GM19023 (cell line): ENCODE data around the gene RBM15B.
A peak's percentile ranks its signal among the peaks of the same experiment; 100 is the strongest.
"Not testable (repeated sequence)": the region's sequence is repeated elsewhere in the genome, so short reads cannot be mapped to it uniquely, and the experiment has no call there.

Experiments
- ATAC-seq: cut with Tn5 transposase; IDR thresholded peaks from one replicate; pipeline ENCODE4 v1.9.1; 2021; ENCODE audit warnings: mild to moderate bottlenecking, moderate library complexity; ENCODE audit not compliant: unreplicated experiment

Gene RBM15B

GRCh38 chr3:51378726-51379125 lies 12.4 kb upstream of the RBM15B start:
- no peak for ATAC-seq

DNA sequence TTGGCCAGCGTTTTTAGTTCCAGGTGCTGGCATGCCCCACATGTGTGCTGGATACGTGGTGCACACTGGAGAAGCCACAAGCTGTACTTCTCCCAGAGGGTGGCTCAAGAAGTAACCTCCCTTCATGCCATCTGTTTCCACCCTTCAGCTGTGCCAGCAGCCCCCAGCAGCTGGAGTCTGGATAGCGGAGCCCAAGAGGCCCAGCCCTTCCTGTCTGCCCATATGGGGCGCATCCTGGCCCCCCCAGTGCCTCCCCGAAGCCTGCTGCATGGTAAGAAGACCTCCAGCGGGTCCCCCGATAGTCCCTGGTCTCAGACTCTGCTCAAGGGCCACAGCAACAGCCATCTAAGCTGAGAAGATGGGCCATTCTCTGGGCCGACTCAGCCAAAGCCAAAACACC lies 11.8 kb upstream of the RBM15B start:
- no peak for ATAC-seq

- no peak for ATAC-seq
Observed at GRCh38 chr3:51379746-51380455, 11.2 kb upstream of the RBM15B start.

- no peak for ATAC-seq
Observed at GRCh38 chr3:51380601-51381332, 10.3 kb upstream of the RBM15B start.

GRCh38 chr3:51381333-51381705 lies 9.8 kb upstream of the RBM15B start:
- no peak for ATAC-seq

DNA sequence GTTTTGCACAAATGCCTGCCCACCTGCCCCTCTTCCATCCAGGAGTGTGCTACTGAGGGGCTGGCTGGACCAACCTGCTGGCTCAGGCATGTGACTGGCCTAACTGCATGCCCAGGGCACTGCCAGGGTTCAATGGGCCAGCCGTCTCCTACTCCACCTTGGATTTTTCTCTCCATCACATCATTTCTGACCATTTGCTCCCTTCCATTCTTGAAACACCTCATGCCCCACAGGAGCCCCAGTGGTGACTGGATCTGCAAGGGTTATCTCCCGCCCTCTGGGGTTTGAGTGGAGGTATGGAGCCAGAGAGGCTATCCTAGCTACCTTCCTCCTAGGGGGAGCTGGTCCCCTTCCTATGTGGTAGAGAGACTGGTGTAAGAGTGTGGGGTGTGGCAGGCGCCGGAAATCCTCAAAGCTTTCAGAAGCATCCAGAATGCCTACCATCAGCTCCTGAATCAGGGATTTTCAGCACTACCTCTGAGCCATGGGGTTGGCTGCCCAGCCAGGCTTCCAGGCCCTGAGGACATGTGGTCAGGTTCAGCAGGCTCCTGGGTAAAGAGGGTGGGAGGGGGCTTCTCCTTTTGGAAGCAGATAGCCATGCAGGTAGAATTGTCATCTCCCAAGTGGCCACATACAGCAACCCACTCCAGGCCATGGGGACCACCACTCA lies 8.9 kb upstream of the RBM15B start:
- no peak for ATAC-seq

DNA sequence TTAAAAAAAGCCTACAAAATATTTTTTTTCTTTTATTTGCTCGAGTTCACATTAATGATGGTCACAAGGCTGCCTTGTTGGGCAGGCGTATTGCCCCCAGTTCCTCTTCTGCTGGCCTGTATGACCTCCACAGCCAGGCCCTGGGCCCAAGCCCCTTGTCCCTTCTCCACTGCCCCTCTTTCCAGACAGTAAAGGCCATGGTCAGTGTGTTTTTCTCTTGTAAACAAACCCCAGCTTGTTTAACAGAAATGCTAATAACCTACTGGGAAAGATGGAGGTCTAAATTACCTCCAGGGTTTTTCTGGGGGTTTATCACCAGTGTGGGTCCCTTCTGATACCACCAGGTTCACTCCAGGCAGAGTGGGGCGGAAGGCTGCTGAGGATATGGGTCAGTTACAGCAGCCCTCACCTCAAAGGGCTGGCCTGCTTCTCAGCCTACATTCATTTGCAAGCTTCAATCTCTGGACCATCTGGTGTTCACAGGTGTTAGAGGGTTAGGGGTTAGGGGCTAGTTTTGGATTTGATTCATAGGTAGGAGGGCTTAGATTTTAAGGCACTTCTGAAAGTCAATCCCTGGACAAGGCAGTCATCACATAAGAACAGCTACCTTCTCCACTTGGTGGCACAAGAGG lies 8.0 kb upstream of the RBM15B start:
- ATAC-seq: no peak

GRCh38 chr3:51384055-51384725 lies 6.9 kb upstream of the RBM15B start:
- ATAC-seq: peak; percentile 25

DNA sequence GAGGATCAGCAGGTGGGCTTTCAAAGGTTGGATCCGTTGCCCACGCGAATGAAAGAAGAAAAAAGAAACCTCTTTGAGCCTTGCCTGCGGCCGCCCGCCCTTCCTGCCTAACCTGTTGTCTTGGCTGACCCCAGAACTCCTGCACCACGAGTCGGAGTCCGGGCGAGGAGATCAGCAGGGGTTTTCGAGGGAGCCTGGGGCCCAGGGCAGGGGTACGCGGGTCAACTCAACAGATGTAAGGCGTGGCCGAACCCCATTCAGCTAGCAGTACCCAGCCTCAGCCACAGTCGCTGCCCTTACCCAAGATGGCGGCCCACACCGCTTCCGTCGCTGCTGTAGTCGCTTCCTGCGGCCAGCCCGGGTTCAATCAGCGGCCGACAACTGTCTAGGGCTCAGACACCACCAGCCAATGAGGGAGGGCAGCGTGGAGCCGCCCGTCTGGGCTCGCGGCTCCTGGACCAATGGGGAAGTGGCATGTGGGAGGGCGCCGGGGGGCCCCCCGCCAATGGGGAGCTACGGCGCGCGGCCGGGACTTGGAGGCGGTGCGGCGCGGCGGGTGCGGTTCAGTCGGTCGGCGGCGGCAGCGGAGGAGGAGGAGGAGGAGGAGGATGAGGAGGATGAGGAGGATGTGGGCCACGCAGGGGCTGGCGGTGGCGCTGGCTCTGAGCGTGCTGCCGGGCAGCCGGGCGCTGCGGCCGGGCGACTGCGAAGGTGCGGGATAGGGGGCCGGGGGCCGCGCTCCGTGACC lies 6.2 kb upstream of the RBM15B start, which contains the start of gene MANF:
MANF (plus strand) TSS at position 566 of the 748 bp plus-strand sequence; CDS start at position 618, 52 bp downstream.
- peak; percentile 97 for ATAC-seq

GRCh38 chr3:51385621-51386091 lies 5.4 kb upstream of the RBM15B start:
- no peak for ATAC-seq

DNA sequence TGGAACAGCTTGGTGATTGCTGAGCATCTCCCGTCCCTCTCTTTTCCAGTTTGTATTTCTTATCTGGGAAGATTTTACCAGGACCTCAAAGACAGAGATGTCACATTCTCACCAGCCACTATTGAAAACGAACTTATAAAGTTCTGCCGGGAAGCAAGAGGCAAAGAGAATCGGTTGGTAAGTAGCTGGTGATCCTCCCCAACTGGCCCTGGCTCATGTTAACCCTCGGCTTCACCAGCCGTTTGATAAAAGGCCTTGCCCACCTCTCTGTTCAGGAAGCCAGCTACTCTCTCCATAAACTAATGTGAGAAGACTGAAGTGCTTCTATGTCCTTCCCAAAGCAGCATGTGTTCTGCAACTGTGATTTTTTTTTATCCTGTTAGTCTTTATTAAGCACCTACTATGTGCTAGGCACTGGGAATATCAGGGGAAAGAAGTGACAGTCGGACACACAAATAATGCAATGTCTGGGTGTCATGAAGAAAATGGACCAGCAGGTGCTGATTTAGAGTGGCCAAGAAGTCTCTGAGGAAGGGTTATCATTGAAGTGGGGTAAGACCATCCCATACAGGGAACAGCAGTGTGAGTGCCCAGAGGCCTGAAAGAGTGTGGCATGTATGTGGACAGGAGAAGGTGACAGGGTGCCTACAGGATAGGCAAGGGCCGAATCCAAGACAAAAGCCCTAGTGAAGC lies 4.8 kb upstream of the RBM15B start:
- no peak for ATAC-seq

GRCh38 chr3:51386852-51387229 lies 4.2 kb upstream of the RBM15B start:
- no peak for ATAC-seq

GRCh38 chr3:51387281-51387680 lies 3.8 kb upstream of the RBM15B start:
- ATAC-seq: not testable (repeated sequence)

DNA sequence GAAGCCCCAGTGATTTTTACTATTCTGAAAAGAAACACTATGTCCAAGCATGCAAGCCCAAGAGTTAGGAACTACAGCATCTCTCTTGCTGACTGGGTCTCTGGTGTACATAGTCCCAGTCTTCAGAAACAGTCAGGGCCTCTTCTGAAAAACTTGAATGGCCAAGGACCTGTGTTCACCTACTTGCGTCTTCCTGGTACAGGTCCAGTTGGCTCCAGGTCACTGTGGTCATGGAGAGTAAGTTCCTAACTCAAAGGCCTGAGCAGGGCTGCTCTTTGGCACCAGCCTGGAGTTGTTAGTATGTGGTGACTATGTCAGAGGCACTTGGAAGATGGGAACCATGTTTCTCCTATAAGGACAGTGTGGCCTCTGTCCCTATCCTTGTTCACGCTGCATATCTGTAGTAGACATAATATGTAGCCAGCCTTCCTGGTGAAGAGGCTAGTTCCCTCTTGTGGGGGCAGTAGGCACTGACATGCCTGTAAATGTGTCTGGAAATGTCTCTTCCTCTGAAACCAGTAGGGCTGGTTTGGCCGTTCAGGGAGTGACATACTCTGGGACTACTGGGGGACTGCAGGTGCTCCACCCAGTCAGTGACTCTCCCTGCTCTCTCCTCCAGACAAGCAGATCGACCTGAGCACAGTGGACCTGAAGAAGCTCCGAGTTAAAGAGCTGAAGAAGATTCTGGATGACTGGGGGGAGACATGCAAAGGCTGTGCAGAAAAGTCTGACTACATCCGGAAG lies 2.6 kb upstream of the RBM15B start:
- ATAC-seq: no peak

DNA sequence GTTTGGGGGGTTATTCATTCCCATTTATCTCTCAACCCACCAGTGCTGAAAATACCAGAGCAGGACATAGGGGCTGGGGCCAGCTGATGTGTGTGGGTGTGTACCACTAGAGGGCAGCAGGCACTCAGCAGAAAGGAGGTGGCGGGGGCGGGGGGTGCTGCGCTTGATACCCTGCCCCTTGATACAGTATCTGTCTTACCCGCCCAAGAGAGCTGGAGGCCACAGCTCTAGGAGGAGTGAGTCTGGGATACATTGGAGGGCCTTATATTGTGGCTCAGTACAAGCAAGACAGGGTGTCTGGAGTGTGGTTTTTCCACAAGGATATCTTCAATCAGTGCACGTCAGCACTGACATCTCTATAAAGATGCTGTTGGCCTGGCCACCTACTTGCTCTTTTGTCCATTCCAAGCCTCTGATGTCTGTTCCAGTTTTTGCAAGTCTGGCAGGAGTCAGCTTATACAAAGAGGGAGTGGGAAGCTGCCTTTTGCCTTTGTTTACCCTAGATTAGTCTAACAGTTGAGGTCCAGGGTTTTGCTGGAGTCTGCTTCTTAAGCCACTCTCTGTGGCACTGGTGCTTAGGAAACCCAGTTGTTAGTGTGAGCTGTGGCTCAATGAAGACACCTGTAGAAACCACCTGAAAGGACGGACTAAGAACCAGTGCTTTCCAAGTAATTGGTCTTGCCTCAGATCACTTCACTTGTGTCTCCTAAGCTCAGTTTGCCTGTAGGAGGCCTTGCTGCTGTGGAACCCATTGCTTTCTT lies 1.5 kb upstream of the RBM15B start:
- ATAC-seq: no peak

- no peak for ATAC-seq
Observed at GRCh38 chr3:51390246-51391074, 625 bp upstream of the RBM15B start.
